ENCODE measurements around the gene FN1. TPM values are rescaled to one million over a fixed set of nuclear protein-coding genes. Genes with fewer than 3 reads are reported as not detected.

FN1 gene
- total and polyA plus RNA-seq, 11 donors: 100 to 1,418 (median 343) TPM

- Histone ChIP-seq H3K4me3 (no peak overlapping the region), H3K27ac (no peak overlapping the region), H3K27me3 (no peaks in the 10 kb centered on the region), H3K4me1 (peaks cover 0 to 13% (median 0%) of the 10 kb centered on the region in 12 donors), H3K9me3 (no peaks in the 10 kb centered on the region), H3K36me3 (peaks cover 0 to 97% (median 77%) of the 10 kb centered on the region in 9 donors)
- 82 to 87% (median 86%) methylated on average over 11 of the region's 11 CpGs for WGBS, 4 donors
- no peak for DNase-seq
- peak in 1 of 4 donors; percentile 31 for ATAC-seq
- no peak for TF ChIP-seq CTCF (IDR thresholded peaks at IDR 0.05)
- no peak for TF ChIP-seq POLR2A (IDR thresholded peaks at IDR 0.05)
- intact Hi-C loops (cut with DNase I): no loop called here
These were observed 10.7 kb downstream of the FN1 start for GRCh38 chr2:215425021-215425782.

GRCh38 chr2:215423928-215424540, 11.8 kb downstream of the FN1 start:
- Histone ChIP-seq H3K4me3 (no peak overlapping the region), H3K9me3 (no peaks in the 10 kb centered on the region), H3K27me3 (no peaks in the 10 kb centered on the region), H3K4me1 (peaks cover 0 to 10% (median 0%) of the 10 kb centered on the region in 12 donors), H3K36me3 (peaks cover 0 to 97% (median 80%) of the 10 kb centered on the region in 9 donors), H3K27ac (peak overlapping the region in 1 of 12 donors; percentile 19)
- WGBS, 4 donors: 89 to 92% (median 91%) methylated on average over 12 of the region's 12 CpGs
- ATAC-seq (no peak), DNase-seq (no peak)
- intact Hi-C loops (cut with DNase I): no loop called here
- TF ChIP-seq POLR2A (IDR thresholded peaks at IDR 0.05): no peak
- TF ChIP-seq CTCF (IDR thresholded peaks at IDR 0.05): no peak

DNA sequence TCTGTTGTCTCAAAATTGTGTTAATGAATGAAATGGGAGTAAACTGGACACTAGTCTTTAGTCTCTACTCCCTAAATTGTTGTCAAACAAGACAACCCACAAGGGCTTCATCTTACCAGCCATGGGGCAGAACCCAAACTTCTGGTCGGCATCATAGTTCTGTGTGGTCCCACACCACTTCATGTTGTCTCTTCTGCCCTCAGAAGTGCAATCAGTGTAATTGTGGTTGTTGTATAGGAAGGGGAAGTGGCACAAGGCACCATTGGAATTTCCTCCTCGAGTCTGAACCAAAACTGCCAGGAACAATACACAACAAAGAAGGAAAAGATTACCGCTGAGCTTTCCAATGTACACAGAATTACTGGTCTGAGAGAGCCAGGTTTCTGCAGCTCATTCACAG, 12.6 kb downstream of the FN1 start:
- Histone ChIP-seq H3K4me3 (no peak overlapping the region), H3K9me3 (no peaks in the 10 kb centered on the region), H3K36me3 (peaks cover 0 to 97% (median 80%) of the 10 kb centered on the region in 9 donors), H3K27ac (peak overlapping the region in 1 of 12 donors; percentile 19), H3K27me3 (no peaks in the 10 kb centered on the region), H3K4me1 (peaks cover 0 to 10% (median 0%) of the 10 kb centered on the region in 12 donors)
- ATAC-seq (no peak), DNase-seq (no peak)
- TF ChIP-seq POLR2A (IDR thresholded peaks at IDR 0.05) (no peak), CTCF (IDR thresholded peaks at IDR 0.05) (no peak)
- WGBS, 4 donors: 65 to 73% (median 72%) methylated on average over 3 of the region's 3 CpGs
- intact Hi-C loops (cut with DNase I): no loop called here

DNA sequence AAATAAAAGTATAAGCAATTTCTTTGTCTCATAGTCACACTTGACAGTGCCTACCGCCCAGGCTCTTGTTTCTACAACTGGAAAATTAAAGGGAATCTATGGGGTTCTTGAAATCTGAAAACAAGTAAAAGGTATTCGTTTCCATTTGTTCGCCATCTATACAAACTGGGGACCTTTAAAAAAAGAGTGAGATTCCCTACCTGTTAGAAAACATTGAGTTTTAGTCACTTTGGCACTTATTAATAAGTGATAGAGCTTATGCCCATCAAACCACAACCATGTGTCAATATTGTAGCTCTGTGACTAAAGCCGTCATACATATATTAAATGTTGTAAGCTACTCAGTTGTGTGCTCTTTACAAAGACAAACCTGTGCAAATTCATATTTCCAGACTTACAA, 13.2 kb downstream of the FN1 start:
- WGBS, 4 donors: 94 to 97% (median 95%) methylated on average over 4 of the region's 4 CpGs
- Histone ChIP-seq H3K27ac (no peak overlapping the region), H3K36me3 (peaks cover 0 to 97% (median 80%) of the 10 kb centered on the region in 9 donors), H3K9me3 (no peaks in the 10 kb centered on the region), H3K4me1 (peaks cover 0 to 10% (median 0%) of the 10 kb centered on the region in 12 donors), H3K27me3 (no peaks in the 10 kb centered on the region), H3K4me3 (no peak overlapping the region)
- DNase-seq (no peak), ATAC-seq (no peak)
- TF ChIP-seq POLR2A (IDR thresholded peaks at IDR 0.05): no peak
- TF ChIP-seq CTCF (IDR thresholded peaks at IDR 0.05): no peak
- intact Hi-C loops (cut with DNase I): no loop called here
